Gastrocnemius medialis (tissue), 4 donors: ENCODE measurements around the gene SLX4IP.

ENCODE experiments used
- POLR2A ChIP-seq, 2 donors: fragments of 450-650 bp; IDR thresholded peaks; one replicate each; pipeline ENCODE4 v1.6.1; 2017; ENCODE audit warnings: antibody characterized with exemption in 2 of 2, mild to moderate bottlenecking in 2 of 2, moderate library complexity in 2 of 2
- TF ChIP-seq, protein P1 (sequence below), 5 experiments: fragments of 450-650 bp in 3 of 5; fragments of 200-600 bp in 2 of 5; sonication (generic) in 2 of 5; IDR thresholded peaks in 4 of 5; conservative IDR thresholded peaks in 1 of 5; 1 replicate in 4 of 5; 2 replicates in 1 of 5; pipeline ENCODE4 v1.5.1; 2016 to 2019; ENCODE audit warnings: antibody characterized with exemption in 5 of 5, mild to moderate bottlenecking in 3 of 5, moderate library complexity in 3 of 5

GRCh38 chr20:10474606-10475184 lies 39.6 kb downstream of the SLX4IP start:
- TF ChIP-seq, protein P1, sequence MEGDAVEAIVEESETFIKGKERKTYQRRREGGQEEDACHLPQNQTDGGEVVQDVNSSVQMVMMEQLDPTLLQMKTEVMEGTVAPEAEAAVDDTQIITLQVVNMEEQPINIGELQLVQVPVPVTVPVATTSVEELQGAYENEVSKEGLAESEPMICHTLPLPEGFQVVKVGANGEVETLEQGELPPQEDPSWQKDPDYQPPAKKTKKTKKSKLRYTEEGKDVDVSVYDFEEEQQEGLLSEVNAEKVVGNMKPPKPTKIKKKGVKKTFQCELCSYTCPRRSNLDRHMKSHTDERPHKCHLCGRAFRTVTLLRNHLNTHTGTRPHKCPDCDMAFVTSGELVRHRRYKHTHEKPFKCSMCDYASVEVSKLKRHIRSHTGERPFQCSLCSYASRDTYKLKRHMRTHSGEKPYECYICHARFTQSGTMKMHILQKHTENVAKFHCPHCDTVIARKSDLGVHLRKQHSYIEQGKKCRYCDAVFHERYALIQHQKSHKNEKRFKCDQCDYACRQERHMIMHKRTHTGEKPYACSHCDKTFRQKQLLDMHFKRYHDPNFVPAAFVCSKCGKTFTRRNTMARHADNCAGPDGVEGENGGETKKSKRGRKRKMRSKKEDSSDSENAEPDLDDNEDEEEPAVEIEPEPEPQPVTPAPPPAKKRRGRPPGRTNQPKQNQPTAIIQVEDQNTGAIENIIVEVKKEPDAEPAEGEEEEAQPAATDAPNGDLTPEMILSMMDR (IDR thresholded peaks at IDR 0.05 in 4 of 5, conservative IDR thresholded peaks at IDR 0.05 in 1 of 5): no peak
- TF ChIP-seq POLR2A (IDR thresholded peaks at IDR 0.05): no peak
